GM18508 (cell line): ENCODE data around the gene PINLYP.
"Not testable (repeated sequence)": the region's sequence is repeated elsewhere in the genome, so short reads cannot be mapped to it uniquely, and the experiment has no call there.

Experiments
- ATAC-seq: cut with Tn5 transposase; IDR thresholded peaks from one replicate; pipeline ENCODE4 v1.9.1; 2021; ENCODE audit warnings: moderate number of reproducible peaks; ENCODE audit not compliant: insufficient read depth, unreplicated experiment

Gene PINLYP

GRCh38 chr19:43598445-43599240 is 23.0 kb downstream of the PINLYP start:
- ATAC-seq: no peak

DNA sequence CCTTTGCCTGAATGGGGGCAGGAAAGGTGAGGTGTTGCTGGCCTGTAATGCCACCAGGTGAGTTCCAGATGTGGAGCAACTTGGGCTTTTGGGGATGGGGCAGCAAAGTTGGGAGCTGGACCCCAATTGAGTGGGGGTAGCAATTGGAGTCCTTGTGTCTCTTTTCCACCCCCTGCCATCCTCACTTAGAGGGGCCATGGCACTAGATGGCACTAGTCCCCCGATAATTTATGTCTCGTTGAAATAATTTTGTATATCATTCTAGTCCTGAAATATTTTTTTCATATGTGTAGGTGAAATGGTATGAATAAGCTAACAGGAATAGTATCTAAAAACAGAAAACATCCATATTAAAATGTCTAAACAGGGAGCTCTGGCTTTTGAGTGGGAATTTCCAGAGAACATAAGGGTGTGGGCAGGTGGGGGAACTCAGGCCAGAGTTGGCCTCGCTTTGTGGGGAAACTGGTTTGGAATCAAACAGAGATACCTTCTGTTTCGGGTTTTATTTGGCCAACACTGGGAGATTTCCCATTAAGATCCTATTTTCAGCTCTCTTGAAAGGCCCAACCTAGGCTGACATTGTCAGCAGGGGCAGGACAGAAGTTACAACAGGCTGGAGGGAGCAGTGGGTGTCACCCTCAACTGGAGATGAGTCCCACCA is 24.2 kb downstream of the PINLYP start:
- no peak for ATAC-seq

DNA sequence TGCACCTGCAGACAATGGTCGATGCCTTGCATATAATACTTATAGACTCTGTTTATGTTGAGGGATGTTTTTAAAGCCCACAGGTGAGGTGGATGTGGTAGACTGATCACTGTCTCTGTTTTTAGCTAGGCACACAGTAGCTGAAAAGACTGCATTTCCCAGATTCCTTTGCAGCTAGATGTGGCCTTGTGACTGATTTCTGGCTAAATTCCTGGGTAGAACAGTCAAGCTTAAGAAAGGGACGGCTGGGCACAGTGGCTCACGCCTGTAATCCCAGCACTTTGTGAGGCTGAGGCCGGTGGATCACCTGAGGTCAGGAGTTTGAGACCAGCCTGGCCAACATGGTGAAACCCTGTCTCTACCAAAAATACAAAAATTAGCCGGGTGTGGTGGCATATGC is 24.7 kb downstream of the PINLYP start:
- ATAC-seq: not testable (repeated sequence)

DNA sequence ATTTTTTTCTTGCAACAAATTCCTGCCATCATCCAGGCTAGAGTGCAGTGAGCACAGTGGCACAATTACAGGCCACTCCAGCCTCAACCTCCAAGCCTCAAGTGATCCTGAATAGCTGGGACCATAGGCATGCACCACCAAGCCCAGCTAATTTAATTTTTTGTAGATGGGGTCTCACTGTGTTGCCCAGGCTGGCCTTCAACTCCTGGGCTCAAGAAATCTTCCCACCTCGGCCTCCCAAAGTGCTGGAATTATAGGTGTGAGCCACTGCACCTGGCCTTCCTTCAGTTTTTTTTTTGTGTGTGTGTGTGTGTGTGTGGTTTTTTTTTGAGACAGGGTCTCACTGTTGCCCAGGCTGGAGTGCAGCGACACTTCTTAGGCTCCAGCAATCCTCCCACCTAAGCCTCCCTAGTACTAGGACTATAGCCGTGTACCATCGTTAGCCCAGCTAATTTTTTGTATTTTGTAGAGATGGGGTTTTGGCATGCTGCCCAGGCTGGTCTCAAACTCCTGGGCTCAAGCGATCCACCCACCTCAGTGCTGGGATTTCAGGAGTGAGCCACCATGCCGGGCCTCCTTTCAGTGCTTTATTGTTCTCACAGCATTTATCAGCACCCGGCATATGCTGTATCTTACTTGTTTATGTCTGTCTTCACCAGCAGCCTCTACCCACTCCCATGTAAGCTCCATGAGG is 30.4 kb downstream of the PINLYP start:
- ATAC-seq: no peak

GRCh38 chr19:43606569-43607229 is 31.1 kb downstream of the PINLYP start:
- ATAC-seq: no peak

DNA sequence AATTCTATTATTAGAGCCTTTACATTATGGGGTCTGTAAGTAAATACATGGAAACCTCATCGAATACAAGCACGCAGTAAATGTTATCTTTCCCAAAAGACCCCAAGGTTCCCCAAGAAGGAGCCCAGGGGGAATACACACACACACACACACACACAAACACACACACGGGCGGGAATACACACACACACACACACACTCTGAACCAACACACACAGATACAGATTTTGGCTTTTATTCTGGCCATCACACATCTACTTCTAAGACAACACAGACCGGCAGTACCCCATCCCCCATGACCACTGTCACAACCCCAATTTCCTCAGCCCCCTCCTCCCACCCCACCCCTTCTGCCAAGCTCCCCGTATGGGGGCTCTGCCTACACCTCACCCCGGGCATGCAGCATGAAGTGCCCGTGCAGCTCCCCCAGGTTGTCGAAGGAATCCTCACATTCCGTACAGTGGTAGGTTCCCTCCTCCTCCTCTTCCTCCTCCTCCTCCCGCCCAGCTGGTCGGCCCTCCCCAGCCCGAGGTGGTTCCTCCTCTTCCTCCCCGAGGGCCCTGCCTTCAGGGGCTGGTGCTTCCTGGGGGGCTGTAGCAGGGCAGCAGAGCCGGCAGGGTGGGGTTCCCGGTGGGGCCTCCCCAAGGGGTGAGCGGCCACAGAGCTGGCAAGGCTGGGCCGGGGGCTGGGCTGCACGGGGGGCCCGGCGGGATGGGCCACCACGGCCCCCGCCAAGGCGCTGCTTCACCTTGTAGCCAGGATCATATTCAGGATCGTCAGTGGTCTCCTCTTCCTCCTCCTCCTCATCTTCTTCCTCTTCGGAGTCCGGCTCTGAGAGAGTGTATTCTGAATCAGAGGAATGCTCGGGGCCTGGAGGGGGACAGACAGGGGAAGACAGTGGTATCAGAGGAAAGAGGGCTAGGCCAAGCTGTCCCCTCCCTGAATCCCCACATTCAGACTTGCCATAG is 31.9 kb downstream of the PINLYP start:
- ATAC-seq: no peak

GRCh38 chr19:43609872-43610271 is 34.3 kb downstream of the PINLYP start:
- ATAC-seq: no peak

DNA sequence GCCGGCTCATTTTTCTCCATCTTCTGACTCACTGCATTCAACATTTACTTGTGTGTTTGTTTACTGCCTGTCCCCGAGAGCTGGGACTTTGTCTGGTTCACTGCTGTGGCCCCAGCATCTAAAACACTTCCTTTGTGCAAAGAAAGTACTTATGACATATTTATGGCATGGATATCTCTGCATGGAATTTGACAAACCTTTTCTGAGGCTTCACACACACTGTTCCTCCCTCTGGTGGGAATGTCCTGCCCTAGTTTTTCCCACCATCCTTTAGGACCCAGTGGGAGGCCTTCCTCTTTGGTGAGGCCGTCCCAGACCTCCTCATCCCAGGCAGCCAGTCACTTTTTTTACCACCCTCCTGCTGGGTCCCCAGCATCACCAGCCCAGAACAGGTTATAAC is 34.9 kb downstream of the PINLYP start:
- ATAC-seq: no peak

DNA sequence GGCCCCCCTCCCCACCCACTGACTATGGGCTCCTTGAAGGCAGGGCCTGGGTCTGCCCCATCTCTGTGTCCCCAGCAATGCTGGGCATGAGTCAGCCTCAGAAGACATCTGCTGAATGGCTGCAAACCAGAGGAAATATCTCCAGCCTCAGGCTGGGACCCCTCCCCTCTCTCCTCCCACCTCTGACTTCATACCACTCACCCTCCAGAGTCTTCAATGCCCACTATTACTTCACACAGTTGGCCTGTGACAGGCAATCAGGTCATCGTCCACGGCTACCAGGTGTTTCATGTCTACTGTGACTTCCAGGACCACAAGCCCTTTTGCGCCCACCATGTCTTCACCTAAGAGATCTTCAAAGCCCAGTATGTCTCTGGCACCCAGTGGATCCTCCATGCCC is 36.2 kb downstream of the PINLYP start, which contains the start of gene SRRM5:
Gene SRRM5, plus strand, starts transcription at position 301 of the 400 bp plus-strand sequence. Its CDS starts 34 bp downstream, at position 335.
- no peak for ATAC-seq

GRCh38 chr19:43612374-43612773 is 36.8 kb downstream of the PINLYP start:
- no peak for ATAC-seq

GRCh38 chr19:43616306-43616705 is 40.7 kb downstream of the PINLYP start:
- ATAC-seq: no peak

DNA sequence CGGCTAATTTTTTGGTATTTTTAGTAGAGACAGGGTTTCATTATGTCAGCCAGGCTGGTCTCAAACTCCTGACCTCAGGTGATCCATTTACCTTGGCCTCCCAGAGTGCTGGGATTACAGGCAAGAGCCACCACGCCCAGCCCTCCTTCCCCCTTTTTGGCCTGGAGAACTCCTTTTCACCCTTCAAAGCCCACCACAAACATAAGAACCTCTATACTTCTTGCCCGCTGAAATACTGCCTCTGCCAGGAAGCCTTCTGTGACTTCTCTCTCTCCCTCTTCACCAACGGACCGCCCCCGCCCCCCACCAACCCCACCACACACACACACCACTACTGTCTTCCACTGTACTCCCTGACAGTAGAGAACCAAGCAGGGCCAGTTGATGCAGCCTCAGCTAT is 41.4 kb downstream of the PINLYP start:
- no peak for ATAC-seq

DNA sequence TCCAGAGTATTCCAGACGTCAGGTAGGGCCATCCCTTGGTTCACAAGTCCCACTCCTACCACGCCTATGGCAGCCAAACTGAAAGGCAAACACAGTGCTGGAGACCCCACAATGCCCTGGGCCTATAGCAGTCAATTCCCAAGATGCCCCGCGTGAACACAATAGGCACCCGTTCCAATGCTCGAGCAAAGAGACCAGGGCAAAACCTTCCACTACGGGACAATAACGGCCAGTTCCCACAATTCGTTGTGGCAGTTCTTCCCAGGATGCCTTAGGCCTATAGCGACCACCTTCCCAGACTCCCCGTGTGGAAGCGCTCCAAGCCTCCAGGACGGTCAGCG is 43.3 kb downstream of the PINLYP start:
- ATAC-seq: no peak

DNA sequence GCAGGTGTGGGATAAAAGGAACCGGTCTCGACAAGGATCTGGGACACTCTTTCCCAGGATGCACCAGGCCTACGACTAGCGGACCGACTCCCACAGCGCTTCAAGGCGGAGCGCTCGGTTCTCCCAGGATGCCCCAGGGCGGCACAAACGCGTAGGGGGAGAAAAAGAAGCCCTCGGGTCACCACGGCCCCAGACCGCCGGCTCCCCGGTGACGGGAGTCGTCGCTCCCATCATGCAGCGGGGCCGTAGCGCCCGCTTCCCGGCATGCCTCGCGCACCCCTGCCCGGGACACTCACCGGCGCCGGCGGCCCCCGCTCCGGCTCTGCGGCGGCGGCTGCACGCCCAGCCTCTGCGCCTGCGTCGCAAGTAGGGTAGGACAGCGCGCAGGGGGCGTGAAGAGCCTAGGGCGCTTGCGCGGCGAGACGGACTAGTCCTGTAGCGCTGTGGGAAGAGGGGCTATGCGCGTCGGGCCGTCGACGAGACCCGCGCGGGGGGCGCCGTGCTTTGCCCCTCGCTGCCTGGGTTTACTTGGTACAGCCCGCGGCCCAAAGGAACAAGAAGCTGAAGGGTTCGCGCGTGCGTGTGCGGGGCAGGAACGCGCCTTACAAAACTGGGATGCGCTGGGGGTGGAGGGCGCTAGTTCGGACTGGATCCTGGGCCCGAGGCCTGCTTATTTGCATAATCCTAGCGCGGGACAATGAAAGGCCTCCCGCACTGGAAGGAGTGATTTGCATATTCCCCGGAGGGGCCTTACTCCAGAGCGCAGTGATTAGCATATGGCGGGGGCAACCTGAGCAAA is 43.9 kb downstream of the PINLYP start, which contains the start of gene ZNF428:
Gene ZNF428, minus strand, starts transcription at position 368 of the 799 bp plus-strand sequence. CDS start 5,325 bp downstream, outside the sequence.
- no peak for ATAC-seq

DNA sequence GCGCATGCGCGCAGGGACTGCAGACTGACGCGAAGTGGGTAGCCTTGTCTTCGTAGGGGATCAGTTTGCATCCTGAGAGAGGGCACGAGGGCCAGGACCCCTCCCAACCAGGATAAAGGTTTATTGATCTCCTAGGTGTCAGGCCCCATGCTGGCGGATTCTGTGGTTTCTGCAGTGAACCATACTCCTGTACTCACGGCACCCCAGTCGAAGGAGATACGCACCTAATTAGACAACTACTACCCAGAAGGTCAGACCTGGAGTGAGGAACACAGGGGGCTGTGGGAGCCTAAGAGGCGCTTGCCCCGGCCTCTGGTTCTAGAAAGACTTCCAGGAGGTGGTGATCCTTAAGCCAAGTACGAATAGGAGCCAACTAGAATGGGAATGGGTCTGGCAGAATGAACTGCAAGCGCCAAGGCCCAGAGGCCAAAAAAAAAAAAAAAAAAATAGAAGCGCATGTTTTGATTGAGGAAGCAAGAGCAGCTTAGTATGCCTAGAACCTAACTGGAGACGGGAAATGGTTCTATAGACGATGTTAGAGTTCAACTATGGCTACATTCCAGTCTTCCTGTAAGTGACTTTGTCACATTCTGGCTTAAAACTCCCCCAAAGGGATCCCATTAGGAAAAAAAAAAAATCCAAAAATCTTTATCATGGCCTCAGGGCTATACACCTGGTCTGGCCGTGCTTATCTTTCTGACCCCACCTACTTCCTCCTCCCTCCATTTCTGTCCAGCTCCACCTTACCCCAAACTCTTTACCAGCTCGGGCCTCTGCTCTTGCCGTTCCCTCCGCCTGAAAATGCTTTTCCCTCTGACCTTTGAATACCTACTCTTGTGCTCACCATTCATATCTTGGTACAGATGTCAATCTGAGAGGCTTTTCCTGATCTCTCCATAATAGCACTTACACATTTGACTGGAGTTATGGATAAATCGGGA is 44.7 kb downstream of the PINLYP start:
- ATAC-seq: no peak

DNA sequence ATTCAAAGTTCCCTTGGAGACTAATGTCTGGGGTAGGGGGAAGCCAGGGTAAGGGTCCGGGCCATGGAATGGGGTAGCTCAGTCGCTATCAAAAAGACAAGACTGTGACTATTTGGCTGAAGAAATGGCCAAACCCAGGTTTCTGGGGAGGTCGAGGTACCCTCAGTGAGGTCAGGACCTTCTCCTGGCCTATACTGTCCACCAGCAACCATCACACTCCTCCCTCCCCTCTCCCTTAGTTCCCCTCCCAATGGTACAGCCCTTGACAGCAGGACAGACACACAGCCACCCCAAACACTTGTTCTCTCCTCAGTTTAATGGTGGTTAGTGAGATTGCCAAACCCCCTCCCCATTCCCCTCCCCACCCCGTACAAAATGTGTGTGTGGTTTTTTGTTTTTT is 46.5 kb downstream of the PINLYP start:
- no peak for ATAC-seq

- no peak for ATAC-seq
These were observed 47.4 kb downstream of the PINLYP start for GRCh38 chr19:43622956-43623355.
